ENCODE results near the gene EFCAB9. TPM values are rescaled to one million over a fixed set of nuclear protein-coding genes. Genes with fewer than 3 reads are reported as not detected.

Gene EFCAB9
- total and polyA plus RNA-seq, 2 experiments from 2014 or later = not detected

GRCh38 chr5:172170251-172170701, 23.7 kb upstream of the EFCAB9 start:
- H2AFZ ChIP-seq = no peak overlapping the region
- peaks cover 98% of the 10 kb centered on the region for H3K79me2 ChIP-seq (ENCODE audit: insufficient read depth)
- H3K27me3 ChIP-seq (replicated peaks; ENCODE audit: insufficient read depth) = no peaks in the 10 kb centered on the region
- no peaks in the 10 kb centered on the region for H3K4me1 ChIP-seq (ENCODE audit: insufficient read depth)
- no peaks in the 10 kb centered on the region for H3K9me2 ChIP-seq (ENCODE audit: insufficient read depth)
- no peak overlapping the region for H3K4me3 ChIP-seq
- DNase-seq = peak; percentile 22
- in situ Hi-C loops (cut with MboI) = no loop called here
- no peak overlapping the region for H3K9ac ChIP-seq
- H3K27ac ChIP-seq = no peak overlapping the region
- no peaks in the 10 kb centered on the region for H3F3A ChIP-seq (ENCODE audit: insufficient read depth)
- H3K36me3 ChIP-seq (ENCODE audit: low read depth) = no peaks in the 10 kb centered on the region
- TF ChIP-seq EZH2phosphoT487 (IDR thresholded peaks at IDR 0.05; ENCODE audit: insufficient read depth, low read depth) (no peak), EZH2 (IDR thresholded peaks at IDR 0.05; ENCODE audit: insufficient read depth, poor library complexity, severe bottlenecking) (no peak)
- WGBS, 2 experiments (ENCODE audit: low coverage in 1 of 2, low lambda C conversion rate in 2 of 2, missing lambda C conversion rate in 2 of 2) = 24 to 28% methylated on average over 9 of the region's 9 CpGs
- no peaks in the 10 kb centered on the region for H3K9me3 ChIP-seq (ENCODE audit: low read depth)
- no peak overlapping the region for H3K4me2 ChIP-seq (ENCODE audit: unreplicated experiment)
- peaks cover 6% of the 10 kb centered on the region; the same call in 1 of the 2 replicates for H4K20me1 ChIP-seq (ENCODE audit: insufficient read depth)

GRCh38 chr5:172171118-172171517, 22.9 kb upstream of the EFCAB9 start:
- DNase-seq = no peak
- TF ChIP-seq EZH2phosphoT487 (IDR thresholded peaks at IDR 0.05; ENCODE audit: insufficient read depth, low read depth) = no peak
- TF ChIP-seq EZH2 (IDR thresholded peaks at IDR 0.05; ENCODE audit: insufficient read depth, poor library complexity, severe bottlenecking) = no peak
- Histone ChIP-seq H3K4me2 (ENCODE audit: unreplicated experiment) (no peak overlapping the region), H3K9me3 (ENCODE audit: low read depth) (no peaks in the 10 kb centered on the region), H3K79me2 (ENCODE audit: insufficient read depth) (peaks cover 100% of the 10 kb centered on the region), H3K4me3 (no peak overlapping the region), H2AFZ (no peak overlapping the region), H3K9ac (no peak overlapping the region), H4K20me1 (ENCODE audit: insufficient read depth) (peaks cover 6% of the 10 kb centered on the region; the same call in 1 of the 2 replicates), H3K36me3 (ENCODE audit: low read depth) (no peaks in the 10 kb centered on the region), H3K9me2 (ENCODE audit: insufficient read depth) (no peaks in the 10 kb centered on the region), H3K4me1 (ENCODE audit: insufficient read depth) (no peaks in the 10 kb centered on the region), H3K27me3 (replicated peaks; ENCODE audit: insufficient read depth) (no peaks in the 10 kb centered on the region), H3K27ac (no peak overlapping the region), H3F3A (ENCODE audit: insufficient read depth) (no peaks in the 10 kb centered on the region)
- in situ Hi-C loops (cut with MboI) = no loop called here
- WGBS, 2 experiments (ENCODE audit: low coverage in 1 of 2, low lambda C conversion rate in 2 of 2, missing lambda C conversion rate in 2 of 2) = 90 to 95% methylated on average over 8 of the region's 8 CpGs

- TF ChIP-seq EZH2 (IDR thresholded peaks at IDR 0.05; ENCODE audit: insufficient read depth, poor library complexity, severe bottlenecking) (no peak), EZH2phosphoT487 (IDR thresholded peaks at IDR 0.05; ENCODE audit: insufficient read depth, low read depth) (no peak)
- DNase-seq = peak; percentile 40
- no peaks in the 10 kb centered on the region for H3K9me3 ChIP-seq (ENCODE audit: low read depth)
- H3K36me3 ChIP-seq (ENCODE audit: low read depth) = no peaks in the 10 kb centered on the region
- H3K4me3 ChIP-seq = no peak overlapping the region
- H3K79me2 ChIP-seq (ENCODE audit: insufficient read depth) = peaks cover 100% of the 10 kb centered on the region
- no peaks in the 10 kb centered on the region for H3F3A ChIP-seq (ENCODE audit: insufficient read depth)
- H3K9ac ChIP-seq = no peak overlapping the region
- in situ Hi-C loops (cut with MboI) = no loop called here
- peak overlapping the region; percentile 43; the same call in 1 of the 2 replicates for H3K27ac ChIP-seq
- H2AFZ ChIP-seq = no peak overlapping the region
- no peaks in the 10 kb centered on the region for H3K27me3 ChIP-seq (replicated peaks; ENCODE audit: insufficient read depth)
- peaks cover 6% of the 10 kb centered on the region; the same call in 1 of the 2 replicates for H4K20me1 ChIP-seq (ENCODE audit: insufficient read depth)
- H3K9me2 ChIP-seq (ENCODE audit: insufficient read depth) = no peaks in the 10 kb centered on the region
- WGBS, 2 experiments (ENCODE audit: low coverage in 1 of 2, low lambda C conversion rate in 2 of 2, missing lambda C conversion rate in 2 of 2) = 73 to 75% methylated on average over 11 to 12 of the region's 12 CpGs
- H3K4me2 ChIP-seq (ENCODE audit: unreplicated experiment) = no peak overlapping the region
- H3K4me1 ChIP-seq (ENCODE audit: insufficient read depth) = no peaks in the 10 kb centered on the region
Observed at GRCh38 chr5:172172912-172173563, 20.9 kb upstream of the EFCAB9 start.

GRCh38 chr5:172173564-172174153, 20.3 kb upstream of the EFCAB9 start:
- no peaks in the 10 kb centered on the region for H3K36me3 ChIP-seq (ENCODE audit: low read depth)
- no peak for TF ChIP-seq EZH2 (IDR thresholded peaks at IDR 0.05; ENCODE audit: insufficient read depth, poor library complexity, severe bottlenecking)
- TF ChIP-seq EZH2phosphoT487 (IDR thresholded peaks at IDR 0.05; ENCODE audit: insufficient read depth, low read depth) = no peak
- no peaks in the 10 kb centered on the region for H3K9me3 ChIP-seq (ENCODE audit: low read depth)
- H3F3A ChIP-seq (ENCODE audit: insufficient read depth) = no peaks in the 10 kb centered on the region
- 75 to 76% methylated on average over 12 of the region's 12 CpGs for WGBS, 2 experiments (ENCODE audit: low coverage in 1 of 2, low lambda C conversion rate in 2 of 2, missing lambda C conversion rate in 2 of 2)
- no peak overlapping the region for H3K27ac ChIP-seq
- H3K9me2 ChIP-seq (ENCODE audit: insufficient read depth) = no peaks in the 10 kb centered on the region
- no peak overlapping the region for H2AFZ ChIP-seq
- H3K4me3 ChIP-seq = no peak overlapping the region
- H3K4me2 ChIP-seq (ENCODE audit: unreplicated experiment) = no peak overlapping the region
- in situ Hi-C loops (cut with MboI) = no loop called here
- H4K20me1 ChIP-seq (ENCODE audit: insufficient read depth) = peaks cover 6% of the 10 kb centered on the region; the same call in 1 of the 2 replicates
- H3K27me3 ChIP-seq (replicated peaks; ENCODE audit: insufficient read depth) = no peaks in the 10 kb centered on the region
- DNase-seq = peak; percentile 60
- H3K79me2 ChIP-seq (ENCODE audit: insufficient read depth) = peaks cover 100% of the 10 kb centered on the region
- no peaks in the 10 kb centered on the region for H3K4me1 ChIP-seq (ENCODE audit: insufficient read depth)
- H3K9ac ChIP-seq = no peak overlapping the region

Measured in GM23248 (cell line).